ENCODE data around the gene SCML1. TPM values are rescaled to one million over a fixed set of nuclear protein-coding genes. Genes with fewer than 3 reads are reported as not detected.
A peak's percentile ranks its signal among the peaks of the same experiment; 100 is the strongest.

SCML1 gene
- total and polyA plus RNA-seq, 7 donors, result 2.4 to 15.3 (median 10.7) TPM

- no peak for DNase-seq
- no peak overlapping the region for H3K4me3 ChIP-seq
- no peaks in the 10 kb centered on the region for H3K27me3 ChIP-seq
- 13 to 72% methylated on average over 1 of the region's 1 CpG for whole genome bisulfite sequencing, 2 donors
- no peaks in the 10 kb centered on the region for H3K4me1 ChIP-seq
- H3K9me3 ChIP-seq, result no peaks in the 10 kb centered on the region
- H3K36me3 ChIP-seq, result no peaks in the 10 kb centered on the region
- H3K27ac ChIP-seq, result no peak overlapping the region
- intact Hi-C loops (cut with DNase I), result no loop called here
- TF ChIP-seq EP300 (IDR thresholded peaks at IDR 0.05), result no peak
- TF ChIP-seq POLR2AphosphoS5 (IDR thresholded peaks at IDR 0.05), result no peak
- no peak for TF ChIP-seq CTCF (IDR thresholded peaks at IDR 0.05)
- no peak for TF ChIP-seq POLR2A (IDR thresholded peaks at IDR 0.05)
Measured at GRCh38 chrX:17697191-17697590, 40.1 kb upstream of the SCML1 start.

GRCh38 chrX:17700976-17701375 is 36.3 kb upstream of the SCML1 start:
- H3K4me3 ChIP-seq, result no peak overlapping the region
- H3K9me3 ChIP-seq, result no peaks in the 10 kb centered on the region
- no peaks in the 10 kb centered on the region for H3K27me3 ChIP-seq
- no peaks in the 10 kb centered on the region for H3K4me1 ChIP-seq
- no peak overlapping the region for H3K27ac ChIP-seq
- no peaks in the 10 kb centered on the region for H3K36me3 ChIP-seq
- no peak for TF ChIP-seq POLR2AphosphoS5 (IDR thresholded peaks at IDR 0.05)
- TF ChIP-seq POLR2A (IDR thresholded peaks at IDR 0.05), result no peak
- no peak for TF ChIP-seq EP300 (IDR thresholded peaks at IDR 0.05)
- TF ChIP-seq CTCF (IDR thresholded peaks at IDR 0.05), result no peak
- no peak for DNase-seq
- WGBS, 2 donors, result 17 to 66% methylated on average over 1 of the region's 1 CpG
- intact Hi-C loops (cut with DNase I), result no loop called here

- intact Hi-C loops (cut with DNase I), result no loop called here
- Histone ChIP-seq H3K4me1 (no peaks in the 10 kb centered on the region), H3K27me3 (no peaks in the 10 kb centered on the region), H3K36me3 (no peaks in the 10 kb centered on the region), H3K27ac (no peak overlapping the region), H3K9me3 (no peaks in the 10 kb centered on the region), H3K4me3 (no peak overlapping the region)
- no peak for DNase-seq
- 78 to 87% methylated on average over 2 of the region's 2 CpGs for WGBS, 2 donors
- TF ChIP-seq CTCF (IDR thresholded peaks at IDR 0.05), result no peak
- no peak for TF ChIP-seq EP300 (IDR thresholded peaks at IDR 0.05)
- TF ChIP-seq POLR2AphosphoS5 (IDR thresholded peaks at IDR 0.05), result no peak
- TF ChIP-seq POLR2A (IDR thresholded peaks at IDR 0.05), result no peak
Measured at GRCh38 chrX:17703201-17703600, 34.1 kb upstream of the SCML1 start.

- TF ChIP-seq CTCF (IDR thresholded peaks at IDR 0.05) (no peak), EP300 (IDR thresholded peaks at IDR 0.05) (no peak), POLR2AphosphoS5 (IDR thresholded peaks at IDR 0.05) (no peak), POLR2A (IDR thresholded peaks at IDR 0.05) (no peak)
Measured at GRCh38 chrX:17705211-17705610, 32.1 kb upstream of the SCML1 start.

GRCh38 chrX:17706676-17707075 is 30.6 kb upstream of the SCML1 start:
- Histone ChIP-seq H3K4me3 (no peak overlapping the region), H3K4me1 (no peaks in the 10 kb centered on the region), H3K27me3 (no peaks in the 10 kb centered on the region), H3K9me3 (no peaks in the 10 kb centered on the region), H3K27ac (peak overlapping the region in 2 of 4 donors; percentile 14 to 44), H3K36me3 (no peaks in the 10 kb centered on the region)
- TF ChIP-seq POLR2A (IDR thresholded peaks at IDR 0.05), result no peak
- no peak for TF ChIP-seq EP300 (IDR thresholded peaks at IDR 0.05)
- no peak for TF ChIP-seq POLR2AphosphoS5 (IDR thresholded peaks at IDR 0.05)
- TF ChIP-seq CTCF (IDR thresholded peaks at IDR 0.05), result no peak
- 93 to 96% methylated on average over 4 of the region's 4 CpGs for WGBS, 2 donors
- intact Hi-C loops (cut with DNase I), result no loop called here
- no peak for DNase-seq

More at GRCh38 chrX:17705211-17705610, 32.1 kb upstream of the SCML1 start:
- DNase-seq, result no peak
- Histone ChIP-seq H3K4me1 (no peaks in the 10 kb centered on the region), H3K4me3 (no peak overlapping the region), H3K9me3 (no peaks in the 10 kb centered on the region), H3K27ac (no peak overlapping the region), H3K36me3 (no peaks in the 10 kb centered on the region), H3K27me3 (no peaks in the 10 kb centered on the region)
- WGBS, 2 donors, result 93 to 95% methylated on average over 2 of the region's 2 CpGs
- intact Hi-C loops (cut with DNase I), result no loop called here

Data from sigmoid colon (tissue), 7 donors.